Tracheal epithelial cell (primary cell): ENCODE results near the gene TAL2. TPM values are rescaled to one million over a fixed set of nuclear protein-coding genes. Genes with fewer than 3 reads are reported as not detected.

Experiments
- total RNA-seq: library from RNA; depleted of rRNA; stranded (reverse); fragments of >200 nt; gene quantifications from 2 replicates; pipeline ENCODE4 v1.2.1, GENCODE V29; 2014

TAL2 gene
- not detected in 2 replicates for total RNA-seq

GRCh38 chr9:105662184-105663104 is at the start of gene TAL2:
TAL2 (plus strand) TSS chr9:105662457; CDS start chr9:105662497, 40 bp downstream.

GRCh38 chr9:105694190-105694847 is 32.1 kb downstream of the TAL2 start, which contains the start of gene TMEM38B:
TMEM38B (plus strand) TSS chr9:105694541; CDS start chr9:105694661, 120 bp downstream.

Other genes starting within 250 kb of the TAL2 start
- gene FSD1L, start 214.4 kb upstream of the TAL2 start, total RNA-seq = 3.2 and 4.8 TPM in 2 replicates
- 11.1 and 28.1 TPM in 2 replicates for gene FKTN, start 104.3 kb upstream of the TAL2 start, total RNA-seq
- 26.9 and 37.1 TPM in 2 replicates for gene TMEM38B, start 32.1 kb downstream of the TAL2 start, total RNA-seq